ENCODE results near the gene RAB40B.

Gene RAB40B

GRCh38 chr17:82687375-82687861 lies 11.1 kb downstream of the RAB40B start:
- peak; percentile 42 for DNase-seq (ENCODE audit: low spot score)
- Histone ChIP-seq H3K9me3 (ENCODE audit: severe bottlenecking) (no peaks in the 10 kb centered on the region), H3K4me1 (ENCODE audit: insufficient read depth, poor library complexity, severe bottlenecking) (no peaks in the 10 kb centered on the region), H3K27ac (ENCODE audit: poor library complexity, severe bottlenecking) (no peak overlapping the region), H3K36me3 (ENCODE audit: low read depth) (no peaks in the 10 kb centered on the region), H3K27me3 (ENCODE audit: insufficient read depth, poor library complexity, severe bottlenecking) (no peaks in the 10 kb centered on the region), H3K4me3 (ENCODE audit: severe bottlenecking) (no peak overlapping the region)
- ATAC-seq (ENCODE audit: low read depth), result peak; percentile 31; the same call in 1 of the 3 replicates
- TF ChIP-seq, protein P1, sequence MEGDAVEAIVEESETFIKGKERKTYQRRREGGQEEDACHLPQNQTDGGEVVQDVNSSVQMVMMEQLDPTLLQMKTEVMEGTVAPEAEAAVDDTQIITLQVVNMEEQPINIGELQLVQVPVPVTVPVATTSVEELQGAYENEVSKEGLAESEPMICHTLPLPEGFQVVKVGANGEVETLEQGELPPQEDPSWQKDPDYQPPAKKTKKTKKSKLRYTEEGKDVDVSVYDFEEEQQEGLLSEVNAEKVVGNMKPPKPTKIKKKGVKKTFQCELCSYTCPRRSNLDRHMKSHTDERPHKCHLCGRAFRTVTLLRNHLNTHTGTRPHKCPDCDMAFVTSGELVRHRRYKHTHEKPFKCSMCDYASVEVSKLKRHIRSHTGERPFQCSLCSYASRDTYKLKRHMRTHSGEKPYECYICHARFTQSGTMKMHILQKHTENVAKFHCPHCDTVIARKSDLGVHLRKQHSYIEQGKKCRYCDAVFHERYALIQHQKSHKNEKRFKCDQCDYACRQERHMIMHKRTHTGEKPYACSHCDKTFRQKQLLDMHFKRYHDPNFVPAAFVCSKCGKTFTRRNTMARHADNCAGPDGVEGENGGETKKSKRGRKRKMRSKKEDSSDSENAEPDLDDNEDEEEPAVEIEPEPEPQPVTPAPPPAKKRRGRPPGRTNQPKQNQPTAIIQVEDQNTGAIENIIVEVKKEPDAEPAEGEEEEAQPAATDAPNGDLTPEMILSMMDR (IDR thresholded peaks at IDR 0.05; ENCODE audit: poor library complexity, severe bottlenecking), result no peak

GRCh38 chr17:82686366-82687324 lies 11.9 kb downstream of the RAB40B start:
- no peak for ATAC-seq (ENCODE audit: low read depth)
- H3K27me3 ChIP-seq (ENCODE audit: insufficient read depth, poor library complexity, severe bottlenecking), result no peaks in the 10 kb centered on the region
- TF ChIP-seq, protein P1 (IDR thresholded peaks at IDR 0.05; ENCODE audit: poor library complexity, severe bottlenecking), result no peak

GRCh38 chr17:82685291-82685690 lies 13.2 kb downstream of the RAB40B start:
- Histone ChIP-seq H3K27ac (ENCODE audit: poor library complexity, severe bottlenecking) (no peak overlapping the region), H3K4me1 (ENCODE audit: insufficient read depth, poor library complexity, severe bottlenecking) (no peaks in the 10 kb centered on the region), H3K36me3 (ENCODE audit: low read depth) (no peaks in the 10 kb centered on the region), H3K9me3 (ENCODE audit: severe bottlenecking) (peaks cover 12% of the 10 kb centered on the region), H3K4me3 (ENCODE audit: severe bottlenecking) (no peak overlapping the region), H3K27me3 (ENCODE audit: insufficient read depth, poor library complexity, severe bottlenecking) (no peaks in the 10 kb centered on the region)
- TF ChIP-seq, protein P1 (IDR thresholded peaks at IDR 0.05; ENCODE audit: poor library complexity, severe bottlenecking), result no peak
- ATAC-seq (ENCODE audit: low read depth) (no peak), DNase-seq (ENCODE audit: low spot score) (peak; percentile 53)

More at GRCh38 chr17:82686366-82687324, 11.9 kb downstream of the RAB40B start:
- no peak overlapping the region for H3K27ac ChIP-seq (ENCODE audit: poor library complexity, severe bottlenecking)
- peaks cover 5% of the 10 kb centered on the region for H3K9me3 ChIP-seq (ENCODE audit: severe bottlenecking)
- H3K4me3 ChIP-seq (ENCODE audit: severe bottlenecking), result no peak overlapping the region
- no peaks in the 10 kb centered on the region for H3K4me1 ChIP-seq (ENCODE audit: insufficient read depth, poor library complexity, severe bottlenecking)
- peak; percentile 35 for DNase-seq (ENCODE audit: low spot score)
- H3K36me3 ChIP-seq (ENCODE audit: low read depth), result no peaks in the 10 kb centered on the region

- no peak for ATAC-seq (ENCODE audit: low read depth)
- Histone ChIP-seq H3K4me3 (ENCODE audit: severe bottlenecking) (no peak overlapping the region), H3K4me1 (ENCODE audit: insufficient read depth, poor library complexity, severe bottlenecking) (no peaks in the 10 kb centered on the region), H3K27me3 (ENCODE audit: insufficient read depth, poor library complexity, severe bottlenecking) (no peaks in the 10 kb centered on the region), H3K9me3 (ENCODE audit: severe bottlenecking) (peaks cover 12% of the 10 kb centered on the region), H3K27ac (ENCODE audit: poor library complexity, severe bottlenecking) (no peak overlapping the region), H3K36me3 (ENCODE audit: low read depth) (no peaks in the 10 kb centered on the region)
- TF ChIP-seq, protein P1 (IDR thresholded peaks at IDR 0.05; ENCODE audit: poor library complexity, severe bottlenecking), result no peak
- peak; percentile 53 for DNase-seq (ENCODE audit: low spot score)
These were observed 14.2 kb downstream of the RAB40B start for GRCh38 chr17:82684228-82684841.

All from RWPE2 (cell line).